Activated CD4-positive, alpha-beta T cell treated with anti-CD3 and anti-CD28 coated beads, Interleukin-2, amount 10 ng/mL, durations not matched to agents 7 days and 5 days (primary cell): ENCODE measurements around the gene THRA. TPM values are rescaled to one million over a fixed set of nuclear protein-coding genes. Genes with fewer than 3 reads are reported as not detected.

Experiments used
- CTCF ChIA-PET: fragments of 350-600 bp; sonication (Branson Sonifier 250); formaldehyde crosslinking; loops from one replicate; lab custom pipeline; 2021; ENCODE audit warnings: antibody characterized with exemption; lab: Charles Lee
- POLR2A ChIA-PET: fragments of 350-600 bp; sonication (Branson Sonifier 250); formaldehyde crosslinking; loops from one replicate; lab custom pipeline; 2021; ENCODE audit warnings: antibody characterized with exemption; lab: Charles Lee
- DNase-seq: peaks from one replicate; pipeline ENCODE4 v3.0.0-alpha.2; 2020
- H3K27ac Mint-ChIP-seq: one replicate; pipeline ENCODE4 v1.8.0; 2021; ENCODE audit warnings: mild to moderate bottlenecking, moderate library complexity, mixed read lengths
- H3K27me3 Mint-ChIP-seq: one replicate; pipeline ENCODE4 v1.8.0; 2021; ENCODE audit warnings: mixed read lengths
- H3K36me3 Mint-ChIP-seq: one replicate; pipeline ENCODE4 v1.8.0; 2021; ENCODE audit warnings: low read depth, mixed read lengths
- H3K4me1 Mint-ChIP-seq: one replicate; pipeline ENCODE4 v1.8.0; 2021; ENCODE audit warnings: mixed read lengths
- H3K4me3 Mint-ChIP-seq: one replicate; pipeline ENCODE4 v1.8.0; 2021; ENCODE audit warnings: mild to moderate bottlenecking, moderate library complexity, mixed read lengths
- H3K9me3 Mint-ChIP-seq: one replicate; pipeline ENCODE4 v1.8.0; 2021; ENCODE audit warnings: mixed read lengths
- total RNA-seq, 2 experiments: library from RNA; stranded (reverse); gene quantifications; one replicate each; pipeline ENCODE4 v1.2.3, GENCODE V29; 2021

THRA gene
- total RNA-seq, 2 experiments from 2014 or later = 8.6 to 9.1 TPM

GRCh38 chr17:40110026-40110845 lies 47.5 kb downstream of the THRA start:
- no peaks in the 10 kb centered on the region for H3K9me3 Mint-ChIP-seq
- CTCF ChIA-PET = interaction anchor here (0.7 to 7.0 kb wide), 8 partner anchors 10 to 97 kb away, joined by 4 to 61 read pairs (median 6); partner anchors contain the start of gene MSL1
- H3K4me3 Mint-ChIP-seq = no peak overlapping the region
- DNase-seq = no peak
- H3K27me3 Mint-ChIP-seq = peaks cover 3% of the 10 kb centered on the region
- peak overlapping the region; percentile 37 for H3K27ac Mint-ChIP-seq
- POLR2A ChIA-PET = interaction anchor here (0.6 kb wide), 1 partner anchor 60 kb away, joined by 3 read pairs; no protein-coding TSS in a partner anchor
- no peaks in the 10 kb centered on the region for H3K36me3 Mint-ChIP-seq
- peaks cover 83% of the 10 kb centered on the region for H3K4me1 Mint-ChIP-seq

GRCh38 chr17:40111221-40112128 lies 48.7 kb downstream of the THRA start:
- POLR2A ChIA-PET = no interaction called here
- H3K4me3 Mint-ChIP-seq = peak overlapping the region; percentile 34
- peak; percentile 74 for DNase-seq
- H3K27me3 Mint-ChIP-seq = peaks cover 3% of the 10 kb centered on the region
- peaks cover 71% of the 10 kb centered on the region for H3K4me1 Mint-ChIP-seq
- CTCF ChIA-PET = interaction anchor here (0.5 to 7.0 kb wide), 14 partner anchors 9 to 573 kb away, joined by 3 to 97 read pairs (median 6); partner anchors contain the start of genes MSL1 and NR1D1
- peak overlapping the region; percentile 79 for H3K27ac Mint-ChIP-seq
- H3K36me3 Mint-ChIP-seq = no peaks in the 10 kb centered on the region
- H3K9me3 Mint-ChIP-seq = no peaks in the 10 kb centered on the region

DNA sequence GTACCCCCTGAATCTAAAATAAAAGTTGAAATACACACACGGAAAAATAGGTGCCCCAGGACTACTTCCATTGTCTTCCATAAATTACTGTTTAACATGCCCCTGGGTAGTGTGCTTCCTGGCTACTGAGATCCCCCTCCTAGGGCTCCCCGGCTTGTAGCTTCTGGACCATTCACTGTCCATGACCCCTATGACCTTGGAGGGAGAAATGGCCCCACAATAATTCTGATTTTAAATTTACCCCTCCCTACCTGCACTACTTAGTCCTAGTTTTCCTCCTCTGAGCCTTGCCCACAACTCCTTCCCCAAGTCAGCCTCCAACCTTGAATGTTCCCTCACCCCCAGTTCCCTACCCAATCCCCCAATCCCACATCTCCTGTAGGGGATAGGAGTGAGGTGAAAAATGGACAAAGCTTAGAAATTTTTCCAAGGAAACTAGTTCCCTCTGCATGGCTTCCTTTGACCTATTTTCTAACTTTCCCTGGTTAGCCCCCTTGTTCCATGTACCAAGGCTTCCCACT lies 49.5 kb downstream of the THRA start:
- peak overlapping the region; percentile 79 for H3K27ac Mint-ChIP-seq
- H3K4me3 Mint-ChIP-seq = no peak overlapping the region

GRCh38 chr17:40112718-40113109 lies 49.9 kb downstream of the THRA start:
- no peaks in the 10 kb centered on the region for H3K9me3 Mint-ChIP-seq
- peaks cover 59% of the 10 kb centered on the region for H3K4me1 Mint-ChIP-seq
- H3K4me3 Mint-ChIP-seq = no peak overlapping the region
- H3K27ac Mint-ChIP-seq = peak overlapping the region; percentile 79
- no peaks in the 10 kb centered on the region for H3K27me3 Mint-ChIP-seq
- DNase-seq = no peak
- POLR2A ChIA-PET = interaction anchor here (0.7 to 1.6 kb wide), 5 partner anchors 11 to 89 kb away, joined by 3 to 7 read pairs (median 4); partner anchors contain the start of gene NR1D1
- CTCF ChIA-PET = interaction anchor here (0.6 to 7.0 kb wide), 40 partner anchors 12 to 332 kb away, joined by 3 to 97 read pairs (median 4); partner anchors contain the start of genes CASC3, CSF3, MSL1 and NR1D1
- no peaks in the 10 kb centered on the region for H3K36me3 Mint-ChIP-seq

More for the DNA sequence above, 49.5 kb downstream of the THRA start:
- CTCF ChIA-PET = interaction anchor here (0.6 to 7.0 kb wide), 30 partner anchors 8 to 332 kb away, joined by 3 to 97 read pairs (median 5); partner anchors contain the start of genes CASC3, CSF3, MSL1 and NR1D1
- Mint-ChIP-seq H3K27me3 (peaks cover 1% of the 10 kb centered on the region), H3K4me1 (peaks cover 63% of the 10 kb centered on the region), H3K36me3 (no peaks in the 10 kb centered on the region), H3K9me3 (no peaks in the 10 kb centered on the region)
- no peak for DNase-seq
- POLR2A ChIA-PET = no interaction called here

DNA sequence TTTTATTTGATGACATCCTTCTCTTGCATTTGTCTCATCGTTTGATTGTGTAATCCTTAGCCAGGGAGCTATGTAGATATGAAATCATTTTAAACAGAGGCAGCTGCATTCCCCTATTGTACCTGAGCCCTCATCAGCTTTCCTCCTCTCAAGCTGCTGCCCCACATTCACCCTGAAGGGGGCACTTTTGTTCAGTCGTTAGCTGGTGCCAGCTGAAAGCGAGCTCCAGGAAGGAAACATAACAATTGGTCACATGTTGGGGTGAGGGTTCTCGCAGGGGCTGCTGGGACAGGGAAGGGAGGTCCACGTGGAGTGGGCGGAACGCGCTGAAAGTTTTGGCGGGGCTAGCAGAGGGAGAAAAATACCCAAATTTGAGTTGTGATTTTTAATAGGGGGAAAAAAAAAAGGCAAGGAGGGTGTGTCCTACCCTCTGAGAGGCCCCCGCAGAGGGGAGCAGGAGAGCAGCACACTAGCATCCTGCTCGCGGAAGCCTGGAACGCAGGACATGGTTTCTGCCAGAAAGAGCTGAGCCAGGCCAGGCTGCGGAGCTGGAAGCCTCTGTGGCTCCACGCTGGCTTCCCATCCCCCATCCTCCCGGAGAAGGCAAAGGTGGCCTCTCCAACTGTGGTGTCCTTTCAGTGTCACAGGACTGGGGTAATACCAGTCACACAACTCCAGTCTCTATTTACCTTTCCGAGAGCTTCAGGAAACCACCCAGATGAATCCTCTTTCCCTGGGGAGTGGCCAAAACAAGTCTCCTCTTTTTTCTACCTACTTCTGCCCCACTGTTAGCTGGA lies 50.5 kb downstream of the THRA start:
- Mint-ChIP-seq H3K27me3 (no peaks in the 10 kb centered on the region), H3K4me1 (peaks cover 55% of the 10 kb centered on the region), H3K36me3 (no peaks in the 10 kb centered on the region), H3K9me3 (no peaks in the 10 kb centered on the region), H3K27ac (peak overlapping the region; percentile 79), H3K4me3 (peak overlapping the region; percentile 74)
- ChIA-PET POLR2A (interaction anchor here (0.7 to 1.6 kb wide), 6 partner anchors 10 to 88 kb away, joined by 3 to 7 read pairs (median 5); partner anchors contain the start of gene NR1D1), CTCF (interaction anchor here (0.5 to 7.0 kb wide), 44 partner anchors 11 to 1583 kb away, joined by 3 to 97 read pairs (median 4); partner anchors contain the start of genes CASC3, CSF3, MSL1 and NR1D1)
- DNase-seq = peak; percentile 96

DNA sequence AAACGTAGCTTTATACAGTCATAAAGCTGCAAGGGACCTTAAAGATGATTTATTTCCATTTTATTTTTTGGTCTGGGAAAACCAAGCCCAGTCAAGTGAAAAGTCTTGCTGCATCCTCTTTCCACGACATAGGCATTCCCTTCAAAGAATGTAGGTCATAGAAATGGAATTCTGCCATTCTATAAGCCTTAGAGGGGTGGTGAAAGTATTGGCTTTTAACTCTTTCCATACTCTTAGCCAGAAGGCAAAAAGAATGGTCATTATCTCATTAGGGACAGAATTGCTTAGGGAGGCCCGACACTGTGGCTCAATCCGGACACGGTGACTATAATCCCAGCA lies 51.1 kb downstream of the THRA start:
- Mint-ChIP-seq H3K4me1 (peaks cover 51% of the 10 kb centered on the region), H3K4me3 (peak overlapping the region; percentile 74), H3K36me3 (no peaks in the 10 kb centered on the region), H3K27me3 (no peaks in the 10 kb centered on the region), H3K9me3 (no peaks in the 10 kb centered on the region), H3K27ac (peak overlapping the region; percentile 79)
- POLR2A ChIA-PET = interaction anchor here (0.7 to 1.6 kb wide), 2 partner anchors 9 to 27 kb away, joined by 6 read pairs; no protein-coding TSS in a partner anchor
- DNase-seq = no peak
- CTCF ChIA-PET = interaction anchor here (0.6 to 7.0 kb wide), 23 partner anchors 11 to 1582 kb away, joined by 3 to 97 read pairs (median 5); partner anchors contain the start of genes CASC3, CSF3, MSL1 and NR1D1

GRCh38 chr17:40115101-40115436 lies 52.3 kb downstream of the THRA start:
- no peaks in the 10 kb centered on the region for H3K36me3 Mint-ChIP-seq
- no peak for DNase-seq
- H3K4me3 Mint-ChIP-seq = no peak overlapping the region
- ChIA-PET POLR2A (interaction anchor here (0.6 kb wide), 1 partner anchor 1574 kb away, joined by 4 read pairs; no protein-coding TSS in a partner anchor), CTCF (interaction anchor here (1.2 to 7.0 kb wide), 4 partner anchors 9 to 40 kb away, joined by 5 to 97 read pairs (median 33); partner anchors contain the start of genes CASC3, MSL1 and NR1D1)
- H3K27me3 Mint-ChIP-seq = no peaks in the 10 kb centered on the region
- no peaks in the 10 kb centered on the region for H3K9me3 Mint-ChIP-seq
- H3K27ac Mint-ChIP-seq = no peak overlapping the region
- peaks cover 42% of the 10 kb centered on the region for H3K4me1 Mint-ChIP-seq

DNA sequence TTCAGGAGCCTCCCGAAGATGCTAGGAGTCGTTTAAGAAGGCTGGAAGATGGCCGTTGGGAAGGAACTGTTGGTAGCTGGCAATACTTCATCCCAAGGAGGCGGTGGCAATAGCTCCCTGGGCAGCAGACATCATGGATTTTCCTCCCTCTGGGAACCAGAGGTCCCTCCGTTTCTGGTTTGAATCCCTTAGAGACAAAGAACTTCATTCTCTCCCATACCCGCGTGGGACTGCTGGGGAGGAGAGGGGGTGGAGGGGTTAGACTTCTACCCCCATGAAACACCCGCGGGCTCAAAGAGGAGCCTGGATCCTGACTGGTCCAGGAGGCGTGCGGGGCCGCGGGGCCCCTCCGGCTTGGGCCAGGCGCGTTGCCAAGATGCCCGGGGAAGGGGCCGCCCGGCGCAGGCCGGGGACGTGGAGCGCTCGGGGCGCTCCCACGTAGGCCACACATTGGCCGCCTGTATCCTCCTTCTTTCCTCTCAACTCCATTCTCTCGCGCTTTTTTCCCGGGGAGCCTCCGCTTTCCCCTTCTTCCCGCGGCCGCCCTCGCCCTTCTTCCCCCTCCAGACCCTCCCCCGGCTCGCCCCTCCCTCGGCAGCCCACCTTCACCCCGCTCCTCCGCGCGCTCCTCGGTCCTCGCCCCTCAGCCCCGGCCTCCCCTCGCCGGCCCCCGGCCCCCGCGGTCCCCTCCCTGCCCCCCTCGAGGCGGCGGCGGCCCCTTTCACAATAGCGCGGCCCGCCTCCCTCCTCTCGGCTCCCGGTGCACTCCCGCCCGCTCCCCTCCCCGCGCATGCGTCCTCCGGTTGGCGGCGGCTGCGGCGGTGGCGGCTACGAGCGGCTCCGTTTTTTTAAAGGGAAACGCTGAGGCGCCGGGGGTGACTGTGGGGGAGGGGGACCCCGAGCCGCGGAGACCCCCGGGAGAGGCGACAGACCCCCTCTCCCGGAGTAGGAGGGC lies 58.7 kb downstream of the THRA start, which contains the start of gene MSL1:
TSS of gene MSL1 (plus strand) at position 791 of the 955 bp plus-strand sequence. CDS start 642 bp downstream, outside the sequence.
- peak; percentile 84 for DNase-seq
- Mint-ChIP-seq H3K36me3 (peaks cover 20% of the 10 kb centered on the region), H3K4me1 (peaks cover 39% of the 10 kb centered on the region), H3K27ac (peak within 1 kb of the TSS; percentile 85), H3K4me3 (peak within 1 kb of the TSS; percentile 98), H3K9me3 (no peaks in the 10 kb centered on the region), H3K27me3 (no peaks in the 10 kb centered on the region)
- POLR2A ChIA-PET = no interaction called here
- CTCF ChIA-PET = interaction anchor here (0.7 to 5.6 kb wide), 7 partner anchors 7 to 97 kb away, joined by 3 to 61 read pairs (median 4); partner anchors contain the start of gene NR1D1

GRCh38 chr17:40122136-40122998 lies 59.6 kb downstream of the THRA start:
- H3K27me3 Mint-ChIP-seq = no peaks in the 10 kb centered on the region
- H3K4me1 Mint-ChIP-seq = peaks cover 41% of the 10 kb centered on the region
- no peak for DNase-seq
- CTCF ChIA-PET = interaction anchor here (0.7 to 5.6 kb wide), 10 partner anchors 8 to 96 kb away, joined by 3 to 61 read pairs (median 4); no protein-coding TSS in a partner anchor
- H3K27ac Mint-ChIP-seq = peak overlapping the region; percentile 85
- no peaks in the 10 kb centered on the region for H3K9me3 Mint-ChIP-seq
- POLR2A ChIA-PET = interaction anchor here (1.6 kb wide), 1 partner anchor 9 kb away, joined by 6 read pairs; no protein-coding TSS in a partner anchor
- peaks cover 26% of the 10 kb centered on the region for H3K36me3 Mint-ChIP-seq
- peak overlapping the region; percentile 98 for H3K4me3 Mint-ChIP-seq
